GM19239 (cell line): Measurements from ENCODE around the gene REXO1.

Experiments
- DNase-seq: peaks from one replicate; pipeline ENCODE4 v3.0.0; 2011; ENCODE audit warnings: low spot score; ENCODE audit not compliant: insufficient read length
- FAIRE-seq: peaks from 2 replicates; lab custom pipeline; 2011; peaks lifted over from hg19 to GRCh38; lab: Jason Lieb, UNC

Gene REXO1

DNA sequence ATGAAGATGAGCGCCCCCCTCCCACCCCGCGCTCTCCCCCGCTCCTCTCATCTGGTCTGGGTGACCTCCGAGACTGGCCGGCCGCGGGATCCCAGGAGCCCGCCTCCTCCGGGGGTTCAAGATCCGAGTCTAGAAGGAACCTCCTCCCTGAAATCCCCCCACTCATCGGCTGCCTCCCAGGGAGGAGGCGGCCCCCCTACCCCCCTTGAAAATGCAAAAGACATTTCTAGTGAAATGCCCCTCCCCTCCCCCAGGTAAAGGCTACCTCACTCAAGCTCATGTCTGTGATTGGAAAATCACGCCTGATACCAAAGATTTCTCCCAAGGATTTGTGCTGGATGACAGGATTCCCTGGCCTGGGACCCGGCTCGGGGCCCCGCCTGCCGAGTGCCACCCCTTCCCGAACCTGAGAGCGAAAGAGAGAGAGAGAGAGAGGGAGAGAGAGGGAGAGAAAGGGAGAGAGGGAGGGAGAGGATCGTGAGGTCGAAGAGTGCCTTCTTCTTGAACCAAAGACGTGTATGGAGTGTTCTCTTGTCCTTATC, 71.6 kb downstream of the REXO1 start:
- DNase-seq = no peak

DNA sequence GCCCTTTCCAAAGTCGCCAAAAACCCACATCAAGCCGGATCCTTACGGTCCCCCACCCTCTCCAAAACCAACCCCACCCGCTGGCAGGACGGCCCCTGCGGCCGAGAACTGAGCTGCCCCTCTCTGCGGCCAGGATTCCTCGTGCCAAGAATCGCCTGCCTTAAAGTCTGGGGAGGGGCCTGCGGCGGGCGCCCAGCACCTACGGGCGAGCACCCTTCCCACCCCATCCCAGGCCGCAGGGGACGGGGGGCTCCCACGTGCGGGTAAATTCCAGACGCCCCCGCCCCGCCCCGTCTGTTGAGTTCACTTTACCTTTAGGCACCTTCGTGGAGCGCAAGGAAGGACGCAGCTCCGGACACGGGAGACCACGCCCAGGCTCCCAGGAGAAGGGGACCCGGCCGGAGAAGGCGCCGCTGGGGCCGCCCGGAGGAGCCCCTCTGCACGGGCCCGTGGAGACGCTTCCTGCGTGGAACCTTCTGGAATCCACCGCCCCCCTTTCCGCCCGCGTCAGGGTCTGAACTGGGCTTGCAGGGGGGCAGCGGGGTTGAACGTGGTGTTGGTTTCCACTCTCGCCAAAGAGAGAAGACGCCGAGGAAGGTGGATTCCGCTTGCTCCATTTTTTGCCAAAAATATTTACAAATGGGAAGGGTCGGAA, 72.2 kb downstream of the REXO1 start:
- FAIRE-seq (no peak), DNase-seq (no peak)

More for the DNA sequence above, 71.6 kb downstream of the REXO1 start:
- FAIRE-seq = no peak

DNA sequence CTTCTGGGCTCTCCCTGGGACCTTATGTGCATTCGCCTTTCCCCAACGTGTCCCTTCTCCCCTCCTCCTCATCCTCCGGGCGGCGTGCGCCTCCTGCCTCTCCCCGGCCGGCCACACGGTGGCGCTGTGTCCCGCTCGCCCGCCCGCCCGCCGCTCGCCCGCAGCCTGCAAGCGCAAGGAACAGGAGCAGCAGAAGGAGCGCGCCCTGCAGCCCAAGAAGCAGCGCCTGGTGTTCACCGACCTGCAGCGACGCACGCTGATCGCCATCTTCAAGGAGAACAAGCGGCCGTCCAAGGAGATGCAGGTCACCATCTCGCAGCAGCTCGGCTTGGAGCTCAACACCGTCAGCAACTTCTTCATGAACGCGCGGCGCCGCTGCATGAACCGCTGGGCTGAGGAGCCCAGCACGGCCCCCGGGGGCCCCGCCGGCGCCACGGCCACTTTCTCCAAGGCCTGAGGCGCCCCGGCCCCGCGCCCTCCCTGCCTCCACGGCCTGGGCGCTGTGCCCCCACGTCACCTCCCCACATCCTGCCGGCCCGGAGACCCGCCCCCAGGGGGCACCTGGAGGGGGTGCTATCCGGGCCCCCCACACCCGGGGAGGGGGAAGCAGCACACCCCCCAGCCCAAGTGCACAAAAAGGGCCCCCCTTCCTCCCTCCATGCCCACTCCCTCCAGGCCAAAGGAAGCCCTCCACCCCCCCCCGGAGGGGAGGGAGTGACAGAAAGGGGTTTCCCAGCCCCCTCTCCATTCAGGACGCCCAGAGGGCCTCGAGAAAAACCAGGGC, 73.1 kb downstream of the REXO1 start:
- DNase-seq (no peak), FAIRE-seq (no peak)

DNA sequence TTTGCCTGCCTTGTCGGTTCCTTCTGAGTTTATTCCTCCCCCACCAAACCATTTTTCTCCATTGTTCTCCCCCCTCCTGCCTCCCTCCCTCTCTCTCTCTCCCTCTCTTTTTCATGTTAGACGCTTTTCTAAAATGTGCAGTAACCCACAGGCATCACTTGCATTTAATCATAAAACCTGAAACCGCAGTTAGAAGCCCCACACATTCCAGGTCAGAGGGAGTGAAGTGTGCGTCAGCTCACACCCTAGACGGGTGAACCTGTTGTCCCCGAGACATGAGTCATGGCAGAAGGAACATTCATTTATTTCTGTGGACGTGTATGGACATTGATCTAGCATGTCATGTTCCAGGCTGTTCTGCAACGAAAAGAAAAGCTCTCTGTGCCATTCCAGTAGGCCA, 75.1 kb downstream of the REXO1 start:
- FAIRE-seq (no peak), DNase-seq (no peak)

DNA sequence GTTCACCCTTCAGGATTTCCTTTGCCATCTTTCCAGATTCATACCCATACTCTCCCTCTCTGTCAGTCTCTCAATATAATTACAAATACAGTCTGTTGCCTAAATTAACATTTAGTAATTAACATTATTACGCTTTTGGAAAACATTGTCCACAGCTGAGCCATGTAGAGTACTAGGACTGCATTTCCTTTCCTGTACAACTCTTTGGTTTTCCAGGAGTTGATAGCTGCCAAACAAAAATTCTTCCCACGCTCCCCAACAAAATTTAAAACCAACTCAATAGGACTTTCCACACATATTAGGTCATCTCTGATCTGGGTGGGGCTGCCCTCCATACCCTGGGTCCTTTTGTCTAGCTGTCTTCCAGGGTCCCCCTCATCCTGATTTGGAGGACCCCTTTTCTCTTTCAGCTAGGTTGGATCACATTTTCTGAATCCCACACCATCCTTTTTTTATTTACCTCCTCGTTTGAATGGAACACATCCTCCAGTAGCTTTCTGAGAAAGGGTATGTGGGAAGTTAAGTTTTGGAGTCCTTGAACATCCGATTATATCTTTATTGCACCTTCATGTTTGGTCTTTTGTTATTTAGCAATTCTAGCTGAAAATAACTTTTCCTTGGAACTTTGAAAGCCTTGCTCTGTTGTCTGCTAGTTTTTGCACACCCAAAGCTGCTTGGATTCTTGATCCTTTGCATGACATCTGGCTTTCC, 77.3 kb downstream of the REXO1 start:
- no peak for FAIRE-seq

DNA sequence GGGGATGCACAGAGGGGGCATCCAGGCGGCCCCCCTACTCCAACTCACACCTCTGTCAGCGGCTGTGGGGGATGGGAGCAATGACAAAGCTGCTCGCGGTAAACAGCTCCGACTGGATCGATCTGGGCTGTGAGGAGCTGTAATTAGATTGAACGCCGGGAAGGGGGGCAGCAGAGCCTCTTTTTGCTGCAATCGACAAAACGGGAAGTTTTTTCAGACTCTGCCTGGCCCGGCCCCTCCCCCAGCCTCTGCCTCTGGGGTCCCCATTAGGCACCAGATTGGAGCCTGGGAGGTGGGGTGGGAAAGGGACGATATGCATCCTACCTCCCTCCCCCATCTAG, 78.7 kb downstream of the REXO1 start:
- FAIRE-seq = no peak
- DNase-seq = no peak

More for the DNA sequence above, 77.3 kb downstream of the REXO1 start:
- no peak for DNase-seq

DNA sequence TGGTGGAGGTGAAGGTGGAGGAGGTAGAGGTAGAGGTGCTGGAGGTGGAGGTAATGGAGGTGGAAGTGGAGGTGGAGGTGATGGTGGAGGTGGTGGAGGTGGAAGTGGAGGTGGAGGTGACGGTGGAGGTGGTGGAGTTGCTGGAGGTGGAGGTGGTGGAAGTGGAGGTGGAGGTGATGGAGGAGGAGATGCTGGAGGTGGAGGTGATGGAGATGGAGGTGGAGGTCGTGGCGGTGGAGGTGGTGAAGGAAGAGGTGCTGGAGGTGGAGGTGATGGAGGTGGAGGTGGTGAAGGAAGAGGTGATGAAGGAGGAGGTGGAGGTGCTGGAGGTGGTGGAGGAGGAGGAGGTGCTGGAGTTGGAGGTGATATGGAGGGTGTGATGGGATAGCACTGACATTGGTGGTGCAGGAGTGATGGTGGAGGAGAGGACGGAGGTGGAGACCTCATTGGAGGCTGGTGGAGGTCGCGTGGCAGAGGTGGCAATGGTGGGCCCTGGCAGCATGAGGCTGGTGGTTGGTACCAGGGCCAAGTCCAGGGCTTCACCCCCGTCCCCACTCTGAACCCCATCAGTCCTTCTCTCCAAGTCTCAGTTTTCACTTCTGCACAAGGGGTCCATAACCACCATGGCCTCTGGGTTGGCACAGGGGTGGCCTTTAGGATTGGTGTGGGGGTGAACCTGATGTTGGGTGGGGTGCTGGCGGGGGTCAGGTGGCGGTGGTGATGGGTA, 79.2 kb downstream of the REXO1 start:
- no peak for DNase-seq
- FAIRE-seq = no peak

DNA sequence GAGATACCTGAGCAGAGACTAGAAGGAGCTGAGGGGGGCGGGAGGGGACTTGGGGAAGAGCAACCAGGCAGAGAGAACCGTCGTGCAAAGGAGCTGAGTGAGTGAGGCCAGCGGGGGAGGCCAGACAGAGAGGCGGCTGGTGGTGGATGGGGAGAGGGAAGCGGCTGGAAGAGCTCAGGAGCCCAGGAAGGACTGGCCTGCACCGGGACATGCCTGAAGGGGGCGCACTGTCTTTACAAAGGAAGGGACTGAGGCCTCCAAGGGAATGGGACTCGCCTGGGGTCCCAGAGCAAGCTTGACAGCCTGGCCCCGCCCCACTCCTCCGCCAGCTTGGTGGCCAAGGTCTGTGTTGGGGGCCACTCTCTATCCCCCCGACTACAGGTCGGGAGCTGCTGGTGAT, 80.0 kb downstream of the REXO1 start:
- DNase-seq (no peak), FAIRE-seq (no peak)

DNA sequence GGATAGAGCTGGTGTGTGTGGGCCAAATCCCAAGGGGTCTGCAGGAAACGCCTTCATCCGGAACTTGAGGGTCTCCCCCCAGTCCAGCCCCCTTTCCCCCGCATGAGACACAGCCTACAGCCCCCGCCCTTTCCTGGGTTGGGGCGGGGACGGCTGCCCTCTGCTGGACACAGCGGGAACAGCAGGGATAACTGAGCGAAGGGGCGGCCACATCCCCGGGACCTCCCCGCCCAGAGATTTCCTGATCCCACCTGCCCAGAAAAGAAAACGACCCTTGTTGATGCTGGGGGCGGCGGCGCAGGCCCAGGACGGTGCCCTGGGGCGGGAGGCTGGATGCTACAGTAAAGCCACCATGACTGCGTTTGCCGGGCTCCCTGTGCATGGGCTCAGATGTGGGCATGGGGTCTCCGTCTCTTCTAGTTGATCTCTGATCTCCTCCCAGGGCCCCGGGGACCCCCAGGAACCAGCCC, 80.8 kb downstream of the REXO1 start:
- no peak for FAIRE-seq
- DNase-seq = peak; percentile 86

DNA sequence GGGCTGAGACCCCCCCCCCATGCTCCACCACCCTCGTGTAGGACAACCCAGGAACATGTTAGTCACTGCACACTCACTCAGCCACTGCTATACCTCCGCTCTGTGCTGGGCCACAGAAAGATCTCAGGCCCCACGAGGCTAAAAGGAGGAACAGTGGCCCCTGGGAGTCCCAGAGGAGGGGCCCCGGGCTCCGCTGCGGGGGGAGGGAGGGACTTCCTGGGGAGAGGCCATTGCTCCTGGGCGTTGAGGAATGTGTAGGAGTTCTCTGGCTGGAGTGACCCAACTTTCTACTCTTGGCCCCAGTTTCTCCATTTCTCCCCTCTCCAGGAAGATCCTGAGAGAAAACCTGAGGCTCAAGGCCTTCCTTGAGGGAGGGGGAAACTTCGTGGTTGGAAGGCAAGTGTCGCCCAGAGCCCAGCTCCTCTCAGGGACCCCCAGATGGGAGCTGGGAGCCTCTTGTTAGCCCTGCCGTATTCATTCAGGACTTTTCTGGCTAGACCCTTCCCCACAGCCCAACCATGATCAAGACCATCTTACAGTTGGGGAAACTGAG, 81.4 kb downstream of the REXO1 start:
- DNase-seq (no peak), FAIRE-seq (no peak)

DNA sequence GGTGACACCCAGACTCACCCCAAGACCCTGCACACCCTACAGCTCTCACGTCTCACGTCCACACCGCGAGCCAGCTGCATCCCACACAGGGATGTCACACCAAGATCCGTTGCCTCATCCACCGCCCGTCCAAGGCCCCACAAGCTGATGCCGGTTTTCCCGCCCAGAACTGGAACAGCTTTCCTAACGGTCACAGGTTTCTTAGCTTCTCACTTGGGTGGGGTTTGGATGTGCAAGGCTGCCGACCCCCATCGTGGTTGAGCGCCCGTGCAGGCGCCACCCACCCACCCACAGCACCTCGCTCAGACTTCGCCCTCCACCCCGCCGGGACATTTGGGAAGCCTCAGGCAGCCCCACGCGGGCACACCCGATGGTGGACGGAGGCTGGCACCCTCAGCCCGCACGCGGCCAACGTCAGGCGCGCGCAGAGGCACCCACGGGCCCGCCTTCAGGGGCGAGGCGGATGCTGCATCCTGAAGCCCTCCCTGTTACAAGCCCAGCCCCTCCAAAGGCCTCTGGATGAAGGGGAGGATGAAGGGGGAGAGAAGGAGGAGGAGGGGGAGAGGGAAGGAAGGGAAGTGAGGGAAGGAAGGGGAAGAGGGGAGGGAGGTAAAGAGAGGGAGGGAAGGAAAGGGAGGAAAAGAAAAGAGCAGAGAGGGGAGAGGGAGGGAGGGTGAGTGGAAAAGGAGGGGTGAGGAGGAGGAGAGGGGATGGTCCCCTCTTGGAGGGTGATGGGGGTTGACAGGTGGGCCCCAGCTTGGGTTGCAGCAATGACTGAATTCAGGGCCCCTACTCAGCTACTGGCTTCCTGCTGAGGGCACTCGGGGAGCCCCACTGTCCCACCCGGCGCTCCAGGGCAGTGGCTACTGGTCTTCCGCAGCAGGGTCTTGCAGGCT, 82.1 kb downstream of the REXO1 start:
- DNase-seq (no peak), FAIRE-seq (no peak)
